Activated T-helper 9 cell treated with anti-CD3 and anti-CD28 coated beads, Interleukin-2, amount 50 U/mL, for 16 hours (primary cell): ENCODE data around the gene TMEFF2.
"Not testable (repeated sequence)": the region's sequence is repeated elsewhere in the genome, so short reads cannot be mapped to it uniquely, and the experiment has no call there.

Experiments used
- DNase-seq: peaks from one replicate; pipeline ENCODE4 v3.0.0-alpha.2; 2020; ENCODE audit warnings: low read depth

TMEFF2 gene

GRCh38 chr2:192183296-192183695 lies 11.4 kb downstream of the TMEFF2 start:
- no peak for DNase-seq

GRCh38 chr2:192166946-192167345 lies 27.8 kb downstream of the TMEFF2 start:
- no peak for DNase-seq

- no peak for DNase-seq
Measured at GRCh38 chr2:192165842-192166241, 28.9 kb downstream of the TMEFF2 start.

DNA sequence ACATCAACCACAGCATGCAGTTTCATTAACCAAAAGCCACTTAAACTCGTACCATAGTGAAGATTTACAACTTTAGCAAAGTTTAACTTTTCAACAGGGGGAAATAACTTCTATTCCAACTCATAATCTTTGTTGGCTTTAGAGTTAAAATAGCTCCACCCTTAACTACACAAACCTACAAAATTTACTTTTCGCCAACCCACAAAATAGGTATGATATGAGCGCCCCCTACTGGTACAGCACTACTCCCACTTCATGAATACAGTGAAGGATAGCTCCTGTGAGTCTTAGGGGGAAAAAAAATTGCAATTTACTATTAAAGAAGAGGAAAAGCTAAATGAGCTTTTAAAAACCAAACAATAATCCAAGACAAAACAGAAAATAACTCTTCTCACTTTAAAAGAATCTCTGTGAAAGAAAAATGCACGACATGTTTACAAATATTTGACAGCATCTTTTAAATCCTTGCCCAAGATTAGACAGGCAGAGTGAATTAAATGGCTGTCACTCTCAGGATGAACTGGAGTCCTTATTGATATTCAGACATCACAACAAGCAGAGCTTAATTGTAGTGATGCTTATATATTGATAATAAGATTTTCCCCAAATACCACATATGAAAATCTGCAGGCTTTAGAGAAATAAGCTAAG lies 32.2 kb downstream of the TMEFF2 start:
- DNase-seq: peak; percentile 31

DNA sequence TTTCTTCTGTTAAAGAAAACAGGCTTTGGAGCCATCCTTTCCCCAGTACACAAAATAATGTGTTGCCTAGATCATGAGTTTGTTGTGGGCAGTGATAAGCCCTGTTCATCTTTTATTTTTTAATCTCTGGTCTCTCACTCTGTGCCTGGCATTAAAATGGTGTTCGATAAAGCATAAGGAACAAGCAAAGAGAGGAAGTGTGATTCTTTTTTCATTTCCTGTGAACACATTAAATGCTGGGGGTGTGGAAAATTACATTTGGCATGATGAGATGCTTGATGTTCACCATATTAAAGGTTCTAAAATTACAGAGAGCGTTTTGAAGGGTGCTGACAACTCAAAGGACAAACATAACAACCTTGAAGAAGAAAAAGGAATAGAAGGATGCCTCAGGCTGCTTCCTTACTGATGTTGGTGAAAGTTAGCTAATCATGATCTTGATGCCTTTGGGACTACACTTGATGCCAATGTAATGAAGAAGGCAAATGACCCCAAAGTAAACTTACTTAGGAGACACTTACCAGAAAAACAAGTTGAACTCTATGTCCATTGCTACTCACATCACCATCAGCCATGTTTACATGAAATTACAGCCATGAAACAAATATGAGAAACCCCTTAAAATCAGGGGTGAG lies 33.0 kb downstream of the TMEFF2 start:
- no peak for DNase-seq

DNA sequence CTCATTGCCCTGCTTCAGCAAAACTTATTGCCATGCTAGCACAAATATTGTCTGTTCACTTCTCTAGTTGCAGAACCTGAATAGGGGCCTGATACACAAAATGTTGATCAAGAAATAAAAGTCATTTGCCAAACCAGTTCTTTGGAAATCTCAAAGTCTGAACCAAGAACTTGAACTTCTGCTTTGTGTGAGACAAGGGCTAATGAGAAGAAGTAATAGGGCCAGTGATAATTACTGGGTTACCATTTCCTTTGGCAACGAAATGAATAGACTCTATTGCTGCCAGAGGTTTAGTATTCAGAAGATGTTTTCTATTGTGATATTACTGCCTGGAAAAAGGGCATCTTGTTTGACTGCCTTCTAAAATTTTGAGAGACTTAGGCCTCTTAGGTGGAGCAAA lies 35.0 kb downstream of the TMEFF2 start:
- no peak for DNase-seq

GRCh38 chr2:192159208-192159607 lies 35.5 kb downstream of the TMEFF2 start:
- DNase-seq: no peak

- no peak for DNase-seq
Measured at GRCh38 chr2:192157776-192158175, 37.0 kb downstream of the TMEFF2 start.

DNA sequence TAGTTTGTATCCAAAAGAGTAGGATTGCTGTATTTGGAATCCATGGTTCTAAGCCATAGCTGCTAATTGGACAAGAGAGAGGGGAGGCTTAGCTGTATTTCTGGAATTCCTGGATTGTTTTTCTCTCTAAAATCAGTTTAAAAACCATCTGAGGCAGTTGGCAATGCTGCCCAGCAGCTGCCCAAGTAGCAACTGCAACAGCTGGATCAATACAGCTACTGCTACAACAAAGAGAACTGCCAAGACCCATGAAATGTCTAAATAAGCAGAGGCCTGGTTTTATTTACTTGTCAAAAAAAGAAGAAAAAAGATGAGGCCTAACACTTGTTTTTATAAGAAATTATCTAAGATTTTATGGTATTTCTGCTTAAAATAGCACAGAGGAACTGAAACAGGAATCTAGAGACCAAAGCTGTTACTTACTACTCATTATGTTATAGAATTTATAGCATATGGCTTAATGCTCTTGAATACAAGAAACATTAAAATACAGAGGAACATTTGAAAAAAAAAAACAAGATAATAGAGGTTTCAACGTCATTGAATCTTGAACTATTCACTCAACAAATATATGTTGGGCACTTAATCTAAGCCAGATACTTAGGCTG lies 39.1 kb downstream of the TMEFF2 start:
- no peak for DNase-seq

- no peak for DNase-seq
Measured at GRCh38 chr2:192153561-192153960, 41.2 kb downstream of the TMEFF2 start.

- no peak for DNase-seq
Measured at GRCh38 chr2:192151853-192152252, 42.9 kb downstream of the TMEFF2 start.

GRCh38 chr2:192150166-192150565 lies 44.6 kb downstream of the TMEFF2 start:
- DNase-seq: no peak

DNA sequence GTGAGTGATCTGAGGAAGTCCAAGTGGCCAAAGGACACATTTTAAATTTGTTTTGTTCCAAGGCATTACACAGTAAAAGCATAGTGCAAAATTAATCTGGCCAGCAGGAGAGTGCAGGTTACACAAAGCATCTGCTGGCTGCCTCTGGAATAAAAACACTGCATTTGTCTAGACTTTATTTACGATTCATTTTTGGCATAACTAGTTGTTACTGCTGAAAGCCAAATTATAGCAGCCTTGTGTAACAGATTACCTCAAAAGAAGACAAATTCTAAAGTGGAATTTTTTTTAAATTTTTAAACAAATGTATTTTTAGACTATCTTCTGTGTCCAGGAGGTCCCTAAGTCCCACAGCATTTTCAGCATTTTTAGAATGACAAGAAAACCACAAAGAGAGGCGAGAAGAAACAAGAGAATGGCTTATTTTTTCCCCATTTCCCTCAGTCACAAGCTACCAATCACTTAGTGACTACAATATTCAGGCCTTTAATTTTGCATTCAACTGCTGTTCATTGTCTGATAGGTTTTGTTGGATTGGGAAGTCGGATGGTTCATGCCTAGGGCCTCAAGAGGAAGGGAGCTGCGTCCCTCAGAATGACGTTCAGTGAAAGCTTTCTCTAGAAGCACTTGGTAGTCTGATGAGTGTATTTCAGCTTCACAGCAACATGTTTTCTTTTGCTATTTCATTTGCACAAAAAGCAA lies 46.0 kb downstream of the TMEFF2 start:
- no peak for DNase-seq

- DNase-seq: no peak
Measured at GRCh38 chr2:192148241-192148619, 46.5 kb downstream of the TMEFF2 start.

DNA sequence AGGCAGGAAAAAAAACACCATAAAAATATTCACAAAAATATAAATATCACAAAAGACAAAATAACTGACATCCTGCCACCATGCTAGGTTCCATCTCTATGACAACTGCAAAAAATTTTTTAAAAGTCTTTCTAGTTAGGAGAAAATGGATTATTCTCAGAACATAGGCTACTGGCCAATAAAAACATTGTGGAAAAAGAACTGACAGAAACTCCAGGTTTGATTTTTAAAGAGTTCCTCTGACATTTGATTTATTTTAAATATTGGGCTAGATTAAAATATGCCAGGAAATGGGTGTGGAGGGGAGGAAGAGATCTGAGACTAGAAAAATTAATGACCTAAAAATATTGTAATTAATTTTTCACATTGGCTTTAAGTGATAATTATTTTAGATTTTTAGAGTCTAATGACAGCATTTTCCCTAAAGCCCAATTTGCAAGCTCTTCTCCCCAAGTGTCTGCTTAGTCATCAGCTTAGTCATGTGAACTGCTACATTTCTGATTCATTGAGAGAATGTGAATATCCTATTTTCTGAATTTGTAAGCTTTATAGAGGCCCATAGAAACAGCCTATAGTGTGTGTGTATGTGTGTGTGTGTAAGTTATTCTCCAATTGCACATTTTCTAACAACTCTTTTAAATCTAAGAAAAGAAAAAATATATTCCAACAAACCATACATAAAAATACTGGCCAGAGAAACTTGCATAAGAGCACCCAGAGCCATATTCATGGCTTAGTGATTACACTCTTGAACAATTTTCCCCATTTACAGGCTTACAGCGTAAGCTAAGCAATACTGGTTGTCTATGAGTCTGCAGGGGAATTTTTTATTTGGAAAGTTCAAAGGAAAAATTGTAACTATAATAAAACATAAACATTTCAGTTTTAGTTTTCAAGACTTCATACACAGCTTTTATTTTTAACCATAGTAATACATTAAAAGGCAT lies 48.4 kb downstream of the TMEFF2 start:
- no peak for DNase-seq

GRCh38 chr2:192145496-192145895 lies 49.2 kb downstream of the TMEFF2 start:
- DNase-seq: no peak

- no peak for DNase-seq
Measured at GRCh38 chr2:192140236-192140839, 54.4 kb downstream of the TMEFF2 start.

- no peak for DNase-seq
Measured at GRCh38 chr2:192139813-192140212, 54.9 kb downstream of the TMEFF2 start.

- DNase-seq: no peak
Measured at GRCh38 chr2:192137451-192137850, 57.3 kb downstream of the TMEFF2 start.

- not testable (repeated sequence) for DNase-seq
Measured at GRCh38 chr2:192132604-192133003, 62.1 kb downstream of the TMEFF2 start.

DNA sequence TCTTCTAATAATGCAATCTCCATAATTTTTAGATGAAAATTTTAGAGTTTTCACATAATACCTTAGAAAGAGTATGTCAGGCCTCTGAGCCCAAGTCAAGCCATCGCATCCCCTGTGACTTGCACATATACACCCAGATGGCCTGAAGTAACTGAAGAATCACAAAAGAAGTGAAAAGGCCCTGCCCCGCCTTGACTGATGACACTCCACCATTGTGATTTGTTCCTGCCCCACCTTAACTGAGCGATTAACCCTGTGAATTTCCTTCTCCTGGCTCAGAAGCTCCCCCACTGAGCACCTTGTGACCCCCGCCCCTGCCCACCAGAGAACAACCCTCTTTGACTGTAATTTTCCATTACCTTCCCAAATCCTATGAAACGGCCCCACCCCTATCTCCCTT lies 64.4 kb downstream of the TMEFF2 start:
- DNase-seq: not testable (repeated sequence)
